BJ (cell line): ENCODE results near the gene S100A8. TPM values are rescaled to one million over a fixed set of nuclear protein-coding genes. Genes with fewer than 3 reads are reported as not detected.
"Not testable (repeated sequence)": the region's sequence is repeated elsewhere in the genome, so short reads cannot be mapped to it uniquely, and the experiment has no call there.

Source experiments
- CTCF ChIA-PET: fragments of 350-600 bp; formaldehyde crosslinking; extraction: SDS; loops from one replicate; lab custom pipeline; 2021; ENCODE audit warnings: antibody characterized with exemption, inconsistent platforms; lab: Yijun Ruan, JAX
- POLR2A ChIA-PET: fragments of 300-600 bp; sonication (Branson Sonifier 250); formaldehyde crosslinking; extraction: SDS; loops from one replicate; lab custom pipeline; 2021; ENCODE audit warnings: antibody characterized with exemption; lab: Charles Lee
- DNase-seq: peaks from one replicate; pipeline ENCODE4 v3.0.0-alpha.2; 2011; ENCODE audit warnings: low read depth
- H3K27me3 ChIP-seq: 2 replicates; pipeline ENCODE4 v1.6.0; 2011; ENCODE audit warnings: low read length; ENCODE audit not compliant: control insufficient read depth, insufficient read depth
- H3K36me3 ChIP-seq: 2 replicates; pipeline ENCODE4 v1.5.1; 2011; ENCODE audit warnings: low read length; ENCODE audit not compliant: control insufficient read depth, insufficient read depth
- H3K4me3 ChIP-seq: 2 replicates; pipeline ENCODE4 v1.5.1; 2011; ENCODE audit warnings: low read depth, mild to moderate bottlenecking, control low read depth, low read length
- CTCF ChIP-seq: IDR thresholded peaks from 2 replicates; pipeline ENCODE4 v1.5.1; 2011; ENCODE audit warnings: low read depth, mild to moderate bottlenecking, control low read depth, inconsistent platforms, low read length, moderate library complexity; ENCODE audit not compliant: insufficient read depth
- polyA plus RNA-seq: library from polyadenylated mRNA; depleted of rRNA; stranded (reverse); fragments of >200 nt; gene quantifications from 2 replicates; pipeline ENCODE4 v1.2.3, GENCODE V29; 2011

The S100A8 gene
- polyA plus RNA-seq, 1 experiment = not detected

- DNase-seq = no peak
- POLR2A ChIA-PET = no interaction called here
- H3K36me3 ChIP-seq = no peaks in the 10 kb centered on the region
- no peak for TF ChIP-seq CTCF
- no peak overlapping the region for H3K4me3 ChIP-seq
- H3K27me3 ChIP-seq = peaks cover 6% of the 10 kb centered on the region; the same call in 1 of the 2 replicates
- CTCF ChIA-PET = interaction anchor here (0.9 to 17.9 kb wide), 3 partner anchors 12 to 223 kb away, joined by 3 to 404 read pairs (median 4); no protein-coding TSS in a partner anchor
Observed at GRCh38 chr1:153349363-153350320, 41.2 kb downstream of the S100A8 start.

DNA sequence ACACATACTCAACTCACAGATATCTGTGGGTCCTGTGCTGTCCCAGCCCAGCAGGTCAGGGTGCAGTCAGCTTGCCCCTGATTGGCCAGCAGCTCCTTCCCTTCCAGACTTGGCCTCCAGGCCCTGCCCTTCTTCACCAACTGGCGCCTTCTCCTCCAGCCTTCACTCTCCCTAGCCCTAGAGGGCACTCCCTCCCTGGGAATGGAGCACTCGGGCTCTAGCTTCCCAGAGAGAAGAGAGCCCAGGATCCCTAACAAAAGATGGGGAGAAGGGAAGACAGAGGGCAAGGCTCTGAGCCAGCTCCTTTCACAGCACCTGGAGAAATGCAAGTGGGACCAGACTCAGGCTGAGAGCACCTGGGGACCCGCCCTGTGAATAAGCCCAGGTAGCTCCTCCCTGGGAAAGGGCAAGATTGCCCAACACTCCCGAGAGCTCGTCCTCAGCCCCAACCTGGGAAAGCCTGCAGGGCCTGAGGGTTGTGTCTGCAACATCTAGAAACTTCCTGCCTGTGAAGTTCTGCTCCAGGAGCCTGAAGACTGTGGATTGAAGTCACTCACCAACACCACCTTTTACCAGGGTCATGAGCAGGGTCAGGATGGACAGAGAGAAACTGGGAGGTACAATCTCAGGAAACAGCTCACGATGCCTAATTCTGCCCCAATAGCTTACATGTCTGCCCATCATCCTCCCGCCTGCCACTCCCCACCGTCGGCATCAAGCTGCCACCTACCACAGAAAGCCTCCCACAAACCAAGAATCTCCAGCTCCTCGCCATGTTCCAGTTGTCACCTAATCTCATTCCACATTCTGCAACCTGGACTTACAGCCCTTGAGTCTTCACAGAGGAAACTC, 42.1 kb downstream of the S100A8 start, which contains the start of gene PGLYRP4:
PGLYRP4 (minus strand) TSS at position 331 of the 852 bp plus-strand sequence. CDS start 909 bp downstream, outside the sequence.
- ChIA-PET CTCF (interaction anchor here (0.5 to 17.9 kb wide), 6 partner anchors 11 to 1198 kb away, joined by 3 to 404 read pairs (median 4); no protein-coding TSS in a partner anchor), POLR2A (no interaction called here)
- Histone ChIP-seq H3K4me3 (no peak within 1 kb of the TSS), H3K36me3 (no peaks in the 10 kb centered on the region), H3K27me3 (peaks cover 7% of the 10 kb centered on the region; the same call in 1 of the 2 replicates)
- TF ChIP-seq CTCF = no peak
- DNase-seq = no peak

DNA sequence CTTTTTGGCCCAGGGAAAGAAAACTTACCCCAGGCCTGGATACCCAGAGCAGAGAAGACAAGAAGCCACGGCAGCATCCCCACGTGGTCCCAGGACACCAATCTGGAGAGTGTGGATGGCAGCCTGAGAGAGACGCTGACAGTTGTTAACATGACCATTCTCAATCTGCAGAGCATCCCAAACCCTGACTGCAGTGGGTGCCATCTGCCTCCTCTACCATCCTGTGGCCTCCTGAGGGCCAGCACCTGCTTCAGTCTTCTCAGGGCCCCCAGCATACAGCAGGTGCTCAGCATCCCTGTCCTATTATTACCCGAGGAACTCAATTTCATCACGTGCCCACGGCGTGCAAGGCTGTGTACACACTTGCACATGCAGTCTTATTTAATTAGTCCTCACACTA, 43.0 kb downstream of the S100A8 start:
- H3K4me3 ChIP-seq = no peak overlapping the region
- no peak for TF ChIP-seq CTCF
- DNase-seq = no peak
- H3K27me3 ChIP-seq = peaks cover 6% of the 10 kb centered on the region; the same call in 1 of the 2 replicates
- H3K36me3 ChIP-seq = no peaks in the 10 kb centered on the region
- ChIA-PET POLR2A (no interaction called here), CTCF (interaction anchor here (0.6 to 17.9 kb wide), 3 partner anchors 138 to 1199 kb away, joined by 3 to 404 read pairs (median 3); no protein-coding TSS in a partner anchor)

- H3K4me3 ChIP-seq, POLR2A ChIA-PET, H3K27me3 ChIP-seq, DNase-seq, H3K36me3 ChIP-seq: not testable (repeated sequence)
- CTCF ChIA-PET = interaction anchor here (17.9 kb wide), 1 partner anchor 149 kb away, joined by 404 read pairs; no protein-coding TSS in a partner anchor
Observed at GRCh38 chr1:153347049-153347448, 43.8 kb downstream of the S100A8 start.

DNA sequence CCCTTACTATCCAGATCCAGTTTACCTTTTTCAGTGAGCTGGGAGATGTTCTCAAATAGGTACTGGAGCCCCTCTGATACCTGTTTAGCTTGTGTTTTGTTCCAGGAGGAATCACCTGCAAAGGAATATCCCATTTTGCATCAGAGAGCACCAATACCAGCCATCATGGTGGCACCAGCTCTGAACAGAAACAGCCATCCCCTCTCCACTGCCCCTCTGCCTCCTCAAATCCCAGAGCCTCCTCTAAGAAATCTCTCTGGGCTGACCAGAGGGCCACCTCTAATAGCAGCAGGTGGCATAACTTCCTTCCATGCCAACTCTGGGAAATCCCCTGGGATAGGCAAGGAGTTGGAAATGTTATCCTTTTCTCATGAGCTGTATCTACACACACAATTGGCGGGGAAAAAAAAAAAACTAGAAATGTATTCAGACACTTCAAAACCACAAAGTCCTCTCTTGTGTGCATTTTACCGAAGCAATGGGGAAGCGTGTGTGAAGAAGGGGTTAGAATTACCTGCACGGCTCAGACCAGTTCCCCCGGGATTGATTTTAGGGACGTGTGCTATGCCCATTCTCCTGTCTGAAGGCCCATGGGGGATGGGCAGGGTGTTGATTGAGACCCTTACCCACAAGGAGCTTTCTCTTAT, 44.7 kb downstream of the S100A8 start:
- Histone ChIP-seq H3K36me3 (no peaks in the 10 kb centered on the region), H3K4me3 (no peak overlapping the region), H3K27me3 (peaks cover 5% of the 10 kb centered on the region; the same call in 1 of the 2 replicates)
- ChIA-PET CTCF (interaction anchor here (0.7 to 17.9 kb wide), 3 partner anchors 9 to 150 kb away, joined by 3 to 404 read pairs (median 3); no protein-coding TSS in a partner anchor), POLR2A (no interaction called here)
- no peak for TF ChIP-seq CTCF
- no peak for DNase-seq
